Activated T-cell treated with anti-CD3 and anti-CD28 coated beads, Interleukin-2, amount 50 U/mL, for 24 hours (primary cell): Measurements from ENCODE around the gene TROAP.
A peak's percentile ranks its signal among the peaks of the same experiment; 100 is the strongest.
"Not testable (repeated sequence)": the region's sequence is repeated elsewhere in the genome, so short reads cannot be mapped to it uniquely, and the experiment has no call there.

Experiments used
- DNase-seq: peaks from one replicate; pipeline ENCODE4 v3.0.0-alpha.2; 2020
- H3K27ac Mint-ChIP-seq: 2 replicates; pipeline ENCODE4 v1.8.0; 2020; ENCODE audit warnings: mild to moderate bottlenecking, mixed read lengths
- H3K27me3 Mint-ChIP-seq: 2 replicates; pipeline ENCODE4 v1.8.0; 2020; ENCODE audit warnings: mixed read lengths
- H3K36me3 Mint-ChIP-seq: 2 replicates; pipeline ENCODE4 v1.8.0; 2020; ENCODE audit warnings: low read depth, mixed read lengths
- H3K4me1 Mint-ChIP-seq: 2 replicates; pipeline ENCODE4 v1.8.0; 2020; ENCODE audit warnings: low read depth, mixed read lengths
- H3K4me3 Mint-ChIP-seq: 2 replicates; pipeline ENCODE4 v1.8.0; 2020; ENCODE audit warnings: mild to moderate bottlenecking, moderate library complexity, mixed read lengths
- H3K9me3 Mint-ChIP-seq: 2 replicates; pipeline ENCODE4 v1.8.0; 2020; ENCODE audit warnings: mixed read lengths

The TROAP gene

DNA sequence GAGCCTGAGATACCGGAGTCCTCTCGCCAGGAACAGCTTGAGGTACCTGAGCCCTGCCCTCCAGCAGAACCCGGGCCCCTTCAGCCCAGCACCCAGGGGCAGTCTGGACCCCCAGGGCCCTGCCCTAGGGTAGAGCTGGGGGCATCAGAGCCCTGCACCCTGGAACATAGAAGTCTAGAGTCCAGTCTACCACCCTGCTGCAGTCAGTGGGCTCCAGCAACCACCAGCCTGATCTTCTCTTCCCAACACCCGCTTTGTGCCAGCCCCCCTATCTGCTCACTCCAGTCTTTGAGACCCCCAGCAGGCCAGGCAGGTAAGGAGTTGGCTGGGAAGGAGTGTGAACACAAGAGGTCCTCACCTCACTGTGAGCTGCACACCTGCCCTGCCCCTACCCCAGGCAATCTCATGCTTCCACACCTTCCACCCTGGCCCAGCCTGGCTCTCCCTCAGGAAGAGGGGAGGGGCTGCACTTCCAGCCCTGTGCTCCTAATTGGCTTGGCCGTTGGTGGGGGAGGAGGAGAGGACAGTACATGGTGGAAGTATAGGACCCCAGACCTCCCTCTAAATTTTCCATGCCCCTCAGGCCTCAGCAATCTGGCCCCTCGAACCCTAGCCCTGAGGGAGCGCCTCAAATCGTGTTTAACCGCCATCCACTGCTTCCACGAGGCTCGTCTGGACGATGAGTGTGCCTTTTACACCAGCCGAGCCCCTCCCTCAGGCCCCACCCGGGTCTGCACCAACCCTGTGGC, 7.8 kb downstream of the TROAP start:
- no peak for DNase-seq
- no peak overlapping the region for H3K4me3 Mint-ChIP-seq
- peaks cover 5% of the 10 kb centered on the region for H3K4me1 Mint-ChIP-seq
- H3K36me3 Mint-ChIP-seq, result peaks cover 54% of the 10 kb centered on the region
- no peaks in the 10 kb centered on the region for H3K9me3 Mint-ChIP-seq
- no peak overlapping the region for H3K27ac Mint-ChIP-seq
- peaks cover 47% of the 10 kb centered on the region for H3K27me3 Mint-ChIP-seq

- peaks cover 5% of the 10 kb centered on the region for H3K4me1 Mint-ChIP-seq
- no peaks in the 10 kb centered on the region for H3K9me3 Mint-ChIP-seq
- no peak overlapping the region for H3K27ac Mint-ChIP-seq
- H3K4me3 Mint-ChIP-seq, result no peak overlapping the region
- DNase-seq, result no peak
- peaks cover 46% of the 10 kb centered on the region for H3K36me3 Mint-ChIP-seq
- H3K27me3 Mint-ChIP-seq, result peaks cover 51% of the 10 kb centered on the region
These were observed 8.5 kb downstream of the TROAP start for GRCh38 chr12:49331380-49332222.

DNA sequence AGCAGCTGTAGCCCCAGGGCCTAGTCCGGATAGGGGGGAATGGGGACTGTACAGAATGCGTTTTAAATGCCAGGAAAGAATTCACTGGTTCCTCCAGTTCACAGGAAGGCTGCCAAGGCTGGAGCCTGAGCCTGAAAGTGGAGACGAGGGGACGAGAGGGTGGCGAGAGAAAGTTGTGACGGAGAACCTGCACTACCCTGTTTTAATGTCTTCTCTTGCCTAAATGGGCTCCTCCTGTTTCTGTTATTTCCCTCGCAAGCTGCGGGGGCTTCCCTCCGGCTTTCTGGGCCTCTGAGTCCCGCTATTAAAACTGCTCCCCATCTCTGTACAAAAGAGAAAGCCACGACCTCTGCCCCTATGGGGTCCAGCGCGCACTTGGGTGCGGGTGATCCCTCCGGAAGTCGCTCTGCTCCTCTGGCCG, 9.4 kb downstream of the TROAP start:
- Mint-ChIP-seq H3K36me3 (peaks cover 38% of the 10 kb centered on the region), H3K27me3 (peaks cover 59% of the 10 kb centered on the region), H3K9me3 (no peaks in the 10 kb centered on the region), H3K27ac (no peak overlapping the region), H3K4me3 (no peak overlapping the region), H3K4me1 (peaks cover 12% of the 10 kb centered on the region)
- no peak for DNase-seq

DNA sequence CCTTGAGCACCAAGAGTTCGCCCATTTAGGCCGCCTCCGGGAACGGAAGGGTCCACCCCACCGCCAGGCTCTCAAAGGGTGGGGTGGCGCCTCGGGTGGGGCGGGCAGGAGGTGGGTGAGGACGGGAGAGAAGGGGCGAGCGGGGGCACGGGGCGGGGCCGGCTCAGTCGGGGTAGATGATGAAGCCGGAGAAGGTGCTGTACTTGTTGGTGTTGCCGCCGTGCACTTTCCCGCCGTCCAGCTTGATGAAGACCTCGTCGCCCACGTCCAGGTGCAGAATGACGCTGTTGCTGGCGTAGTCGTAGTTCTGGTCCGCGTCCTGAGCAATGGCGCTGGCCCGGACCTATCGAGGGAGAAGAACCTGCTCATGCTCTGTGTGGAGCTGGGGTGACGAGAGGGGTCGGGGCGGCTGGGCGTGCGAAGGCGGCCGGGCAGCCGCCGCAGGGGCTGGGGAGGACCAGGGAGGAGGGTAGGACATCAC, 9.9 kb downstream of the TROAP start:
- H3K36me3 Mint-ChIP-seq, result peaks cover 34% of the 10 kb centered on the region
- peak overlapping the region; percentile 50 for H3K4me3 Mint-ChIP-seq
- H3K27ac Mint-ChIP-seq, result no peak overlapping the region
- H3K4me1 Mint-ChIP-seq, result peaks cover 16% of the 10 kb centered on the region
- peaks cover 64% of the 10 kb centered on the region for H3K27me3 Mint-ChIP-seq
- H3K9me3 Mint-ChIP-seq, result no peaks in the 10 kb centered on the region
- no peak for DNase-seq

DNA sequence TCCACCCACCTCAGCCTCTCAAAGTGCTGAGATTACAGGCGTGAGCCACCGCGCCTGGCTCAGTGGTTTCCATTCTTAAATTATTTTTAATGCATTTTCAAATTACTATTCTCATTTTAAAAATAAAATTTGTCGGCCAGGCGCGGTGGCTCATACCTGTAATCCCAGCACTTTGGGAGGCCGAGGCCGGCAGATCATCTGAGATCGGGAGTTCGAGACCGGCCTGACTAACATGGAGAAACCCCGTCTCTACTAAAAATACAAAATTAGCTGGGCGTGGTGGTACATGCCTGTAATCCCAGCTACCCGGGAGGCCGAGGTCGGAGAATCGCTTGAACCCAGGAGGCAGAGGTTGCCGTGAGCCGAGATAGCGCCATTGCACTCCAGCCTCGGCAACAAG, 10.7 kb downstream of the TROAP start:
- Mint-ChIP-seq H3K36me3 (peaks cover 30% of the 10 kb centered on the region), H3K27me3 (peaks cover 73% of the 10 kb centered on the region), H3K4me1 (peaks cover 18% of the 10 kb centered on the region)
- not testable (repeated sequence) for H3K27ac Mint-ChIP-seq, H3K9me3 Mint-ChIP-seq, H3K4me3 Mint-ChIP-seq, DNase-seq

GRCh38 chr12:49334226-49334625, 11.2 kb downstream of the TROAP start:
- H3K4me1 Mint-ChIP-seq, result peaks cover 18% of the 10 kb centered on the region
- no peak overlapping the region for H3K4me3 Mint-ChIP-seq
- H3K27me3 Mint-ChIP-seq, result peaks cover 77% of the 10 kb centered on the region
- DNase-seq, result no peak
- H3K9me3 Mint-ChIP-seq, result no peaks in the 10 kb centered on the region
- no peak overlapping the region for H3K27ac Mint-ChIP-seq
- peaks cover 26% of the 10 kb centered on the region for H3K36me3 Mint-ChIP-seq

- Mint-ChIP-seq H3K36me3 (peaks cover 22% of the 10 kb centered on the region), H3K9me3 (no peaks in the 10 kb centered on the region), H3K4me1 (peaks cover 18% of the 10 kb centered on the region), H3K4me3 (no peak overlapping the region), H3K27me3 (peaks cover 82% of the 10 kb centered on the region), H3K27ac (no peak overlapping the region)
- DNase-seq, result no peak
These were observed 11.6 kb downstream of the TROAP start for GRCh38 chr12:49334681-49335080.

GRCh38 chr12:49335118-49335954, 12.3 kb downstream of the TROAP start:
- H3K27me3 Mint-ChIP-seq, result peaks cover 87% of the 10 kb centered on the region
- peaks cover 18% of the 10 kb centered on the region for H3K4me1 Mint-ChIP-seq
- H3K36me3 Mint-ChIP-seq, result peaks cover 15% of the 10 kb centered on the region
- no peak overlapping the region for H3K27ac Mint-ChIP-seq
- no peak overlapping the region for H3K4me3 Mint-ChIP-seq
- no peaks in the 10 kb centered on the region for H3K9me3 Mint-ChIP-seq
- DNase-seq, result no peak

DNA sequence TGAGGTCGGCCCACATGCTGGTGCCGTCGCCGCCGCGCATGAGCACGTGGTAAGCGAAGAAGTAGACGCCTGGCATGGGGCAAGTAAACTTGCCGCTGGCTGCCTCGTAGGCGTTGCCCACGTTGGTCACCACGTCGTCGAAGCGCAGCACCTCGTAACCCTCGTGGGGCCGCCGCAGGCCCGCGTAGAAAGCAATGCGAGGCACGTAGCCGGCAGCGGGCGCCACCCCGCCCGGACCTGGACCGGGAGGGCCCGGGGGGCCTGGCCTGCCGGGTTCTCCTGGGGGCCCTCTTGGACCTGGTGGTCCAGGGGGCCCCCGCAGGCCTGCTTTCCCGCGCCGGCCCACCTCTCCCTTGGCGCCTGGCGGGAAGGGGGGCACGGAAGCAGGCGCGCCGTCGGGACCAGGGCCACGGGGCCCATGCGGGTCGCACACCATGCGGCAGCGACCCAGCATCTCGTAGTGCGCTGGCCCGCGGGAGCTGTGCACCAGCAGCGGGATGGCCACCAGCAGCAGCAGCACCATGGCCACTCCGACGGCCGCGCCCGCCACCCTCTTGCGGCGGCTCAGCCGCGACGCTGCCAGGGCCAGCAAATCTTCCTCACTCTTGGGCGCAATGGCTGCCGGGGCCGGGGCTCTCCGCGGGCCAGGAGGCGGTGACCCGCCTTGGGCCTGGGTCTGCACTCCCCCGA, 13.0 kb downstream of the TROAP start:
- Mint-ChIP-seq H3K27me3 (peaks cover 90% of the 10 kb centered on the region), H3K4me1 (peaks cover 18% of the 10 kb centered on the region)

GRCh38 chr12:49336645-49337584, 13.9 kb downstream of the TROAP start, which contains the start of gene C1QL4:
C1QL4 (minus strand) TSS chr12:49337188; CDS start chr12:49336477, 711 bp downstream.
- no peaks in the 10 kb centered on the region for H3K9me3 Mint-ChIP-seq
- H3K27ac Mint-ChIP-seq, result no peak within 1 kb of the TSS
- peaks cover 18% of the 10 kb centered on the region for H3K4me1 Mint-ChIP-seq
- peaks cover 91% of the 10 kb centered on the region for H3K27me3 Mint-ChIP-seq
- peak; percentile 93 for DNase-seq
- H3K4me3 Mint-ChIP-seq, result peak within 1 kb of the TSS; percentile 59
- peaks cover under 1% of the 10 kb centered on the region for H3K36me3 Mint-ChIP-seq

More for the DNA sequence above, 13.0 kb downstream of the TROAP start:
- Mint-ChIP-seq H3K27ac (no peak overlapping the region), H3K4me3 (no peak overlapping the region), H3K9me3 (no peaks in the 10 kb centered on the region), H3K36me3 (peaks cover 8% of the 10 kb centered on the region)
- DNase-seq, result no peak

- Mint-ChIP-seq H3K4me1 (peaks cover 29% of the 10 kb centered on the region), H3K36me3 (no peaks in the 10 kb centered on the region), H3K27ac (no peak overlapping the region), H3K27me3 (peaks cover 91% of the 10 kb centered on the region), H3K9me3 (no peaks in the 10 kb centered on the region), H3K4me3 (no peak overlapping the region)
- no peak for DNase-seq
These were observed 15.9 kb downstream of the TROAP start for GRCh38 chr12:49338830-49339463.

DNA sequence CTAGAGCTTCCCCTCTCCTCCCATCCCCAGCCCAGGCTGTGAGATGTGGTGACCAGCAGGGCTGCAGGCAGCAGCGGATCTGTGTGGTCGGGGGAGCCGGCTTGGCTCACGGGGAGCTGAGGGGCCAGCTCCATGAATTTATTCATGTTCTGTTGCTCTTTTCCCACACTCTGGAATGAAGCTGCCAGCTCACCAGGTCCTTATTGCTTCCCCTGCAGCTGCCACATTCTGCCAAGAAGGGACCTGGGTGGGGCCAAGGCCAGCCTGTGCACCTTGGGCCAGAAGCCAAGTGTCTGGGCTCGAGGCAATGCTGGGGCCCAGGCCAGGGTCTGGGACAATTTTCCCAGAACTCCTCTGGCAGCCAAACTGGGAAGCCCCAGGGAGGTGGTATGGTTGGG, 16.4 kb downstream of the TROAP start:
- Mint-ChIP-seq H3K36me3 (no peaks in the 10 kb centered on the region), H3K9me3 (no peaks in the 10 kb centered on the region), H3K27me3 (peaks cover 91% of the 10 kb centered on the region), H3K4me1 (peaks cover 33% of the 10 kb centered on the region), H3K4me3 (no peak overlapping the region), H3K27ac (no peak overlapping the region)
- no peak for DNase-seq
